ENCODE measurements around the gene ETFA. TPM values are rescaled to one million over a fixed set of nuclear protein-coding genes. Genes with fewer than 3 reads are reported as not detected.

The ETFA gene
- total and polyA plus RNA-seq, 9 of the 15 experiments (the other 6 are each of a cell fraction or from before 2014, with no cell fraction given), result 130 to 543 (median 232) TPM

DNA sequence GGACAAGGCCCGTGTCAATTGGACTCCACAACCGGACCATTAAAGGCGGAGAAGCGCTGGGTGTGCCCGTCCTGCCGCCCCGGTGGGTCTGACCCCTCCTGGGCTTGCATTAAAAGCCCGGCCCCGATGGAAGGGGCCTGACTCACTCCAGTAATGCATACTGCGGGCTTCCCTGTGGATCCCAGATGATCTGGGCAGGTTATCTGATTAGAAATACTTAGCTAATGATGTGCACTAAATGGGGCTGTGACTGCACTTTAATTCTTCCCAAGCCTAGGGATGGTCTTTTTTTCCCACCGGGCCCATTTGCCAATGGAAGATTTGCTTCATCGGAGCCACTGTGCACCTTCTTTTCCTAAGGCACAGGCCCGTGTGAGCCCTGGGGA is 126.6 kb downstream of the ETFA start (continued):
- TF ChIP-seq, protein P1, sequence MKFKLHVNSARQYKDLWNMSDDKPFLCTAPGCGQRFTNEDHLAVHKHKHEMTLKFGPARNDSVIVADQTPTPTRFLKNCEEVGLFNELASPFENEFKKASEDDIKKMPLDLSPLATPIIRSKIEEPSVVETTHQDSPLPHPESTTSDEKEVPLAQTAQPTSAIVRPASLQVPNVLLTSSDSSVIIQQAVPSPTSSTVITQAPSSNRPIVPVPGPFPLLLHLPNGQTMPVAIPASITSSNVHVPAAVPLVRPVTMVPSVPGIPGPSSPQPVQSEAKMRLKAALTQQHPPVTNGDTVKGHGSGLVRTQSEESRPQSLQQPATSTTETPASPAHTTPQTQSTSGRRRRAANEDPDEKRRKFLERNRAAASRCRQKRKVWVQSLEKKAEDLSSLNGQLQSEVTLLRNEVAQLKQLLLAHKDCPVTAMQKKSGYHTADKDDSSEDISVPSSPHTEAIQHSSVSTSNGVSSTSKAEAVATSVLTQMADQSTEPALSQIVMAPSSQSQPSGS (CRISPR knock-in tag; IDR thresholded peaks at IDR 0.05), result no peak

DNA sequence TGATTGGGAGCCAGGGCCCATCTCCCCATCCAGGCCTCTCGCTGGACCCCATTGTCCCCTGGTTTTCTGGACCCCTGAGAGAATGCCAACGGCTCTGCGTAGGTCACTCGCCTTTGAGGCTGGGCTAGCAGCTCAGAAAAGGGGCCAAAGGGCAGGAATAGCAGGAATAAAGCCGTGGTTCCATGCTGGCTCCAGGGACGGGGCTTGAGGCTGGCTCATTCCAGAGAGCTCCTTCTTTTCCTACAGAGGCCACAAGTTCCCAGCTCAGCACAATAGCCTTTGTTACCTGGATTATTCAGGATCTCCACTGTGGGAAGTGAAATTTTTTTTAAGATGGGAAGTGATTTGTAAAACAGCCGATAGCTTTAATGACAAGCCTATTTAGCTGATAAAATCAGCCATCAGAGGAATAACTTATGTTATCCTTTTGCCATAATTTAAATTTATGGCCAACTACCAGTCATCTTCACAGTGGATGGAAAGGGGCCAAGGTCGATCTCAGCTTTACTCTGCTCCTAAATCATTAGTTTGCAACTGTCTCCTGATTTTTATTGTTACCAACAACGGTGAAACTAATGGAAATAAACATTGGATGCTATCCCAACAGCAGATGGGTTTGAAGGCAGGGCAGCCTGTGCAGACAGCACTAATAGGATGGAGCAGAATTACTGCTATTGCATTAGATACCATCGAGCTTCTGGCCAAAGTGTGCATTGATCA is 127.2 kb downstream of the ETFA start:
- peaks cover 31 to 42% of the 10 kb centered on the region in 2 experiments for H3K27me3 ChIP-seq (ENCODE audit: control insufficient read depth in 2 of 2, insufficient read depth in 2 of 2, low read length in 2 of 2)
- ChIA-PET POLR2A (interaction anchor here (0.6 to 0.9 kb wide), 5 partner anchors 14 to 1119 kb away, joined by 3 read pairs; no protein-coding TSS in a partner anchor), CTCF (ENCODE audit: low intra/inter-chr PET ratio) (interaction anchor here (1.4 kb wide), 1 partner anchor 657 kb away, joined by 3 read pairs; no protein-coding TSS in a partner anchor)
- in situ Hi-C loops (cut with MboI) (loop anchor here (5.0 kb wide), 1 partner anchor 663 kb away; no protein-coding TSS in a partner anchor), intact Hi-C loops (cut with micrococcal nuclease) (no loop called here)
- no peak for TF ChIP-seq LCOR (CRISPR knock-in tag; IDR thresholded peaks at IDR 0.05)
- no peak for TF ChIP-seq NR2F6 (CRISPR knock-in tag; IDR thresholded peaks at IDR 0.05)
- ATAC-seq (no peak), FAIRE-seq (no peak), DNase-seq (ENCODE audit: extremely low read depth in 1 of 4, low spot score in 3 of 4) (no peak)
- no peaks in the 10 kb centered on the region; the same call in 1 of the 2 replicates for H4K20me1 ChIP-seq (replicated peaks; ENCODE audit: control insufficient read depth, insufficient read depth, low read length)
- 1% methylated on average over 10 of the region's 10 CpGs for WGBS (ENCODE audit: insufficient coverage, low coverage, missing lambda C conversion rate)
- H3K79me2 ChIP-seq (ENCODE audit: control insufficient read depth, insufficient read depth, low read length), result no peaks in the 10 kb centered on the region
- no peaks in the 10 kb centered on the region for H3K9me3 ChIP-seq (replicated peaks; ENCODE audit: control insufficient read depth, insufficient read depth, low read depth, low read length)
- H3K27ac ChIP-seq (ENCODE audit: extremely low read depth, low read depth, low read length), result no peak overlapping the region
- H2AFZ ChIP-seq (ENCODE audit: low read depth, low read length), result no peak overlapping the region
- H3K4me1 ChIP-seq (replicated peaks in 1 of 2; ENCODE audit: control insufficient read depth in 2 of 2, insufficient read depth in 2 of 2, low read length in 2 of 2), result peaks cover 0 to 3% of the 10 kb centered on the region in 2 experiments; a peak in 1 of 5 replicates
- BruUV-seq (replicated peaks), result no TSS peak
- no peaks in the 10 kb centered on the region for H3K36me3 ChIP-seq (ENCODE audit: control insufficient read depth, insufficient read depth, low read length)
- no peak overlapping the region for H3K9ac ChIP-seq (ENCODE audit: insufficient read depth in 1 of 2, low read depth in 2 of 2, low read length in 2 of 2)
- H3K4me2 ChIP-seq (ENCODE audit: insufficient read depth, low read length), result no peak overlapping the region
- H3K9me1 ChIP-seq (ENCODE audit: control insufficient read depth, insufficient read depth, low read length), result no peaks in the 10 kb centered on the region
- H3K4me3 ChIP-seq, result no peak overlapping the region
